Measurements from ENCODE around the gene CADPS.

Gene CADPS

GRCh38 chr3:62771331-62772072 is 103.7 kb downstream of the CADPS start:
- no peak for TF ChIP-seq ZFX (IDR thresholded peaks at IDR 0.05; ENCODE audit: borderline replicate concordance)
- TF ChIP-seq, protein P1, sequence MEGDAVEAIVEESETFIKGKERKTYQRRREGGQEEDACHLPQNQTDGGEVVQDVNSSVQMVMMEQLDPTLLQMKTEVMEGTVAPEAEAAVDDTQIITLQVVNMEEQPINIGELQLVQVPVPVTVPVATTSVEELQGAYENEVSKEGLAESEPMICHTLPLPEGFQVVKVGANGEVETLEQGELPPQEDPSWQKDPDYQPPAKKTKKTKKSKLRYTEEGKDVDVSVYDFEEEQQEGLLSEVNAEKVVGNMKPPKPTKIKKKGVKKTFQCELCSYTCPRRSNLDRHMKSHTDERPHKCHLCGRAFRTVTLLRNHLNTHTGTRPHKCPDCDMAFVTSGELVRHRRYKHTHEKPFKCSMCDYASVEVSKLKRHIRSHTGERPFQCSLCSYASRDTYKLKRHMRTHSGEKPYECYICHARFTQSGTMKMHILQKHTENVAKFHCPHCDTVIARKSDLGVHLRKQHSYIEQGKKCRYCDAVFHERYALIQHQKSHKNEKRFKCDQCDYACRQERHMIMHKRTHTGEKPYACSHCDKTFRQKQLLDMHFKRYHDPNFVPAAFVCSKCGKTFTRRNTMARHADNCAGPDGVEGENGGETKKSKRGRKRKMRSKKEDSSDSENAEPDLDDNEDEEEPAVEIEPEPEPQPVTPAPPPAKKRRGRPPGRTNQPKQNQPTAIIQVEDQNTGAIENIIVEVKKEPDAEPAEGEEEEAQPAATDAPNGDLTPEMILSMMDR (IDR thresholded peaks at IDR 0.05), result no peak
- H3K27ac ChIP-seq, result no peak overlapping the region

DNA sequence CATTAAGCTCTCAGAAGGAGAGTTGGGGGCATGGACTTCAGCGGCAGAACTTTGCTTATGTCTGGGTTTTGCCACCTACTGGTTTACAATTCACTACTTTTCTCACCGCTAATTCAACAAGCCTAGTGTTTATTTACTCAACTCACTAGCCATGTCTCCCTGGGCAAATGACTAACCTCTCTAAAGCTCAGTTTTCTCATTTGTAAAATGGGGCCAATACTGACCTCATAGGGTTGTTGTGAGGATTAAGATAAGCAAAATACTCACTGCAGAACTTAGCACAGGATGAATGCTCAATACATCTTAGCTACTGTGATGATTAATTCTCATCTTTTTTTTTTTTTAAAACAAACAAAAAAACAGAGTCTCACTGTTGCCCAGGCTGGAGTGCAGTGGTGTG is 106.3 kb downstream of the CADPS start:
- TF ChIP-seq ZFX (IDR thresholded peaks at IDR 0.05; ENCODE audit: borderline replicate concordance), result no peak
- TF ChIP-seq, protein P1 (IDR thresholded peaks at IDR 0.05), result no peak

DNA sequence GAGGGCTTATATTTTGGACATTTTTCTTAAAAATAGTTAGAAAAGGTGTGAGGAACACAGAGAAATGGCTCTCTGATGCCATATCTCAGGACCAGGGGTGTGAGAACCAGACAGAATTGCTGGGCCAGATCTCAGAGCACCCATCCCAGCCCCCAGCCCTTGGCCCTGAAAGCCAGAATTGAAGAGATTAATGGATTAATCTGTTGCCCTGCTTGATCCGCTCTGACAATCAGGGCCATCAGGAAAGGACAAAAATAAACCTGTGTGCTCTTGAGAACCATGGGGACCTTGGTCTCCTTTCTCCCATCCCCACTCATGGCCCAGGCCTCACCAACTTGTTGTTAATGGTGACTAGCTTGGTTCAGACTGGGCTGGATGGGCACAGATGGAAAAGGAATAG is 113.5 kb downstream of the CADPS start:
- TF ChIP-seq, protein P1 (IDR thresholded peaks at IDR 0.05), result no peak
- no peak for TF ChIP-seq ZFX (IDR thresholded peaks at IDR 0.05; ENCODE audit: borderline replicate concordance)

More for the DNA sequence above, 106.3 kb downstream of the CADPS start:
- H3K27ac ChIP-seq, result no peak overlapping the region

GRCh38 chr3:62761311-62761710 is 113.9 kb downstream of the CADPS start:
- TF ChIP-seq ZFX (IDR thresholded peaks at IDR 0.05; ENCODE audit: borderline replicate concordance), result no peak
- TF ChIP-seq, protein P1 (IDR thresholded peaks at IDR 0.05), result no peak
- no peak overlapping the region for H3K27ac ChIP-seq

More for the DNA sequence above, 113.5 kb downstream of the CADPS start:
- no peak overlapping the region for H3K27ac ChIP-seq

GRCh38 chr3:62758296-62759066 is 116.7 kb downstream of the CADPS start:
- H3K27ac ChIP-seq, result no peak overlapping the region
- no peak for TF ChIP-seq ZFX (IDR thresholded peaks at IDR 0.05; ENCODE audit: borderline replicate concordance)
- TF ChIP-seq, protein P1 (IDR thresholded peaks at IDR 0.05), result no peak

GRCh38 chr3:62757045-62757444 is 118.2 kb downstream of the CADPS start:
- H3K27ac ChIP-seq, result no peak overlapping the region
- TF ChIP-seq, protein P1 (IDR thresholded peaks at IDR 0.05), result no peak
- no peak for TF ChIP-seq ZFX (IDR thresholded peaks at IDR 0.05; ENCODE audit: borderline replicate concordance)

DNA sequence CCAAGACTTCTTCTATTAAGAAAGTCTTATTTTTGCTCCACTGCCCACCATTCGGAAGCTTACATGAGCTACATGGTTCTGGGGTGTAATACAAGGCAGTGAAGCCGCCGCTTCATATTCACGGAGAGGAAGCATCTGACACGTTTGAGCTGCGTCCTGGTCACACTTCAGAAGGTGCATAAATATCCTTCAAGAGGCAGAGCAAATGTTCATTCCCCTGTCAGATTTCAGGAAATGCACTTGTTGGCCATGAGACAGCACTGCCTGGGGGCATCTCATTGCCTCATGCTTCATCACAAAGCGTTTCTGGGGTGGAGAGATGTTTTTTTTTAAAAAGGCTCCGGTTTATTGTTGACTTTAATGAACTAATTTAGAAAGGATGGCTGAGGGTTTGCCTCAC is 119.9 kb downstream of the CADPS start:
- no peak for TF ChIP-seq ZFX (IDR thresholded peaks at IDR 0.05; ENCODE audit: borderline replicate concordance)
- TF ChIP-seq, protein P1 (IDR thresholded peaks at IDR 0.05), result no peak
- no peak overlapping the region for H3K27ac ChIP-seq

Measured in 22Rv1 (cell line).